Endodermal cell (in vitro differentiated cells): Measurements from ENCODE around the gene ZNF282. TPM values are rescaled to one million over a fixed set of nuclear protein-coding genes. Genes with fewer than 3 reads are reported as not detected.

Experiments
- DNase-seq: peaks from one replicate; pipeline ENCODE4 v3.0.0-alpha.2; 2017
- H3K27ac ChIP-seq: 2 replicates; pipeline ENCODE4 v1.5.1; 2013; ENCODE audit warnings: mild to moderate bottlenecking, low read depth, low read length, moderate library complexity
- H3K27me3 ChIP-seq: 2 replicates; pipeline ENCODE4 v1.6.1; 2013; ENCODE audit warnings: mild to moderate bottlenecking, low read length, moderate library complexity; ENCODE audit not compliant: insufficient read depth, control insufficient read depth, poor library complexity, severe bottlenecking
- H3K36me3 ChIP-seq: 2 replicates; pipeline ENCODE4 v1.7.0; 2013; ENCODE audit warnings: mild to moderate bottlenecking, low read length, moderate library complexity; ENCODE audit not compliant: control insufficient read depth, insufficient read depth
- H3K4me1 ChIP-seq: one replicate; pipeline ENCODE4 v1.7.0; 2013; ENCODE audit warnings: low read length; ENCODE audit not compliant: control insufficient read depth, insufficient read depth
- H3K4me3 ChIP-seq: 2 replicates; pipeline ENCODE4 v1.5.1; 2013; ENCODE audit warnings: mild to moderate bottlenecking, low read length, moderate library complexity
- H3K9ac ChIP-seq: 2 replicates; pipeline ENCODE4 v1.6.1; 2013; ENCODE audit warnings: mild to moderate bottlenecking, low read length, moderate library complexity; ENCODE audit not compliant: poor library complexity, severe bottlenecking; ENCODE audit errors: extremely low read depth
- H3K9me3 ChIP-seq: 2 replicates; pipeline ENCODE4 v1.6.1; 2013; ENCODE audit warnings: mild to moderate bottlenecking, low read length, moderate library complexity; ENCODE audit not compliant: control insufficient read depth
- H3K27ac Mint-ChIP-seq: 2 replicates; pipeline ENCODE4 v1.8.0; 2020; ENCODE audit warnings: mixed read lengths
- H3K27me3 Mint-ChIP-seq: 2 replicates; pipeline ENCODE4 v1.8.0; 2021; ENCODE audit warnings: mild to moderate bottlenecking, mixed read lengths; ENCODE audit not compliant: insufficient read depth
- H3K36me3 Mint-ChIP-seq: 2 replicates; pipeline ENCODE4 v1.8.0; 2020; ENCODE audit warnings: low read depth, mixed read lengths
- H3K4me1 Mint-ChIP-seq: 2 replicates; pipeline ENCODE4 v1.8.0; 2020; ENCODE audit warnings: mixed read lengths
- H3K4me3 Mint-ChIP-seq: 2 replicates; pipeline ENCODE4 v1.8.0; 2020; ENCODE audit warnings: mild to moderate bottlenecking, moderate library complexity, mixed read lengths
- H3K9me3 Mint-ChIP-seq: 2 replicates; pipeline ENCODE4 v1.8.0; 2020; ENCODE audit warnings: mild to moderate bottlenecking, mixed read lengths
- WGBS, 2 experiments: methylation state at CpG; one replicate each; pipeline versions ENCODE4 v1.1.5 to v1.1.7; 2013; ENCODE audit warnings: missing lambda C conversion rate in 2 of 2, mixed read lengths in 1 of 2; ENCODE audit not compliant: insufficient coverage in 1 of 2, insufficient read length in 1 of 2; 5-methylcytosine and 5-hydroxymethylcytosine counted together
- total RNA-seq, 2 donors: library from RNA; stranded (reverse); fragmentation: NEBNext Ultra II Directional in 1 of 2; extraction: Animal tissue kit (Norgen Biotek cat#: 25700) in 1 of 2; gene quantifications; 2 replicates in 1 of 2; 3 replicates in 1 of 2; pipeline ENCODE4 v1.2.1, GENCODE V29; 2021
- TF ChIP-seq, protein P1 (sequence below): fragments of 200-600 bp; sonication (generic); conservative IDR thresholded peaks from 2 replicates; pipeline ENCODE4 v1.5.0; 2021; ENCODE audit warnings: antibody characterized with exemption, mild to moderate bottlenecking

ZNF282 gene
- total RNA-seq, 2 donors from 2014 or later: 28.8 to 29.8 TPM

DNA sequence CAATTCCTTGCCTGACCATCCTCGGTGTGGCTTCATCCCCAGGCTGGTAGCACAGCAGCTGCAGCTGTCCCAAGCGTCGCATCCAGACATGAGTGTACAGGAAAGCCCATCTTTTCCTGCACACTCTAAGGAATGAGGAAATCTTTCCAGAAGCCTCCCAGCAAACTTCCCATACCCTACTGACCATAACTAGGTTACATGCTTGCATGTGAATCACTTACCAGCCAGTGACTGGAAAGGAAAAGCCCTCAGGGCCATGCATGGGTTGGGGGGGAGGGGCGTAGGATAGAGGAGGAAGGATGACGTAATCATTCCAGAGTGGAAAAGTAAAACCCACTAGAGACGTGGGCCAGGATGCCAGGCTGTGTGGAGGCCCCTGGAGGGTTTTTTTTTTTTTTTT, 25.2 kb downstream of the ZNF282 start:
- H3K9me3 ChIP-seq: no peaks in the 10 kb centered on the region
- H3K9me3 Mint-ChIP-seq: no peaks in the 10 kb centered on the region
- no peak overlapping the region for H3K27ac ChIP-seq
- TF ChIP-seq, protein P1, sequence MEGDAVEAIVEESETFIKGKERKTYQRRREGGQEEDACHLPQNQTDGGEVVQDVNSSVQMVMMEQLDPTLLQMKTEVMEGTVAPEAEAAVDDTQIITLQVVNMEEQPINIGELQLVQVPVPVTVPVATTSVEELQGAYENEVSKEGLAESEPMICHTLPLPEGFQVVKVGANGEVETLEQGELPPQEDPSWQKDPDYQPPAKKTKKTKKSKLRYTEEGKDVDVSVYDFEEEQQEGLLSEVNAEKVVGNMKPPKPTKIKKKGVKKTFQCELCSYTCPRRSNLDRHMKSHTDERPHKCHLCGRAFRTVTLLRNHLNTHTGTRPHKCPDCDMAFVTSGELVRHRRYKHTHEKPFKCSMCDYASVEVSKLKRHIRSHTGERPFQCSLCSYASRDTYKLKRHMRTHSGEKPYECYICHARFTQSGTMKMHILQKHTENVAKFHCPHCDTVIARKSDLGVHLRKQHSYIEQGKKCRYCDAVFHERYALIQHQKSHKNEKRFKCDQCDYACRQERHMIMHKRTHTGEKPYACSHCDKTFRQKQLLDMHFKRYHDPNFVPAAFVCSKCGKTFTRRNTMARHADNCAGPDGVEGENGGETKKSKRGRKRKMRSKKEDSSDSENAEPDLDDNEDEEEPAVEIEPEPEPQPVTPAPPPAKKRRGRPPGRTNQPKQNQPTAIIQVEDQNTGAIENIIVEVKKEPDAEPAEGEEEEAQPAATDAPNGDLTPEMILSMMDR: no peak
- no peak overlapping the region for H3K9ac ChIP-seq
- H3K36me3 Mint-ChIP-seq: peaks cover 76% of the 10 kb centered on the region
- H3K4me1 ChIP-seq: no peaks in the 10 kb centered on the region
- peaks cover 4% of the 10 kb centered on the region for H3K4me1 Mint-ChIP-seq
- H3K36me3 ChIP-seq: peaks cover 50% of the 10 kb centered on the region
- H3K4me3 ChIP-seq: no peak overlapping the region
- no peak overlapping the region for H3K4me3 Mint-ChIP-seq
- no peaks in the 10 kb centered on the region for H3K27me3 Mint-ChIP-seq
- H3K27me3 ChIP-seq: no peaks in the 10 kb centered on the region
- no peak for DNase-seq
- H3K27ac Mint-ChIP-seq: no peak overlapping the region
- 92 to 100% methylated on average over 3 to 6 of the region's 6 CpGs for WGBS, 2 experiments

DNA sequence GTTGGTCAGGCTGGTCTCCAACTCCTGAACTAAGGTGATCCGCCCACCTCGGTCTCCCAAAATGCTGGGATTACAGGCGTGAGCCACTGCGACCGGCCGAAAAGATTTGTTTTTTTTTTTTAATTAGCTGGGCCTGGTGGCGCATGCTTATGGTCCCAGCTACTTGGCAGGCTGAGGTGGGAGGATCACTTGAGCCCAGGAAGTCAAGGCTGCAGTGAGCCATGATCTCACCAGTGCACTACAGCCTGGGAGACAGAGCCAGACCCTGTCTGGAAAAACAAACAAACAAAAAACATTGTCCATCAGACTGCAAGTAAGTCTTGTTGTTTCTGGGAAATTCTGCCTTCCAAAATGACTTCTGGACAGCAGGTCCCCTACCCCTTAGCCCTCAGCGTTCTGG, 27.8 kb downstream of the ZNF282 start:
- H3K4me3 ChIP-seq: no peak overlapping the region
- Mint-ChIP-seq H3K27me3 (no peaks in the 10 kb centered on the region), H3K27ac (no peak overlapping the region), H3K4me1 (peaks cover 2% of the 10 kb centered on the region), H3K4me3 (no peak overlapping the region), H3K9me3 (no peaks in the 10 kb centered on the region), H3K36me3 (peaks cover 57% of the 10 kb centered on the region)
- H3K9ac ChIP-seq: no peak overlapping the region
- no peak for DNase-seq
- TF ChIP-seq, protein P1: no peak
- H3K27ac ChIP-seq: no peak overlapping the region
- H3K4me1 ChIP-seq: no peaks in the 10 kb centered on the region
- no peaks in the 10 kb centered on the region for H3K27me3 ChIP-seq
- H3K9me3 ChIP-seq: no peaks in the 10 kb centered on the region
- whole genome bisulfite sequencing, 2 experiments: 95 to 100% methylated on average over 7 to 8 of the region's 8 CpGs
- peaks cover 25% of the 10 kb centered on the region for H3K36me3 ChIP-seq

DNA sequence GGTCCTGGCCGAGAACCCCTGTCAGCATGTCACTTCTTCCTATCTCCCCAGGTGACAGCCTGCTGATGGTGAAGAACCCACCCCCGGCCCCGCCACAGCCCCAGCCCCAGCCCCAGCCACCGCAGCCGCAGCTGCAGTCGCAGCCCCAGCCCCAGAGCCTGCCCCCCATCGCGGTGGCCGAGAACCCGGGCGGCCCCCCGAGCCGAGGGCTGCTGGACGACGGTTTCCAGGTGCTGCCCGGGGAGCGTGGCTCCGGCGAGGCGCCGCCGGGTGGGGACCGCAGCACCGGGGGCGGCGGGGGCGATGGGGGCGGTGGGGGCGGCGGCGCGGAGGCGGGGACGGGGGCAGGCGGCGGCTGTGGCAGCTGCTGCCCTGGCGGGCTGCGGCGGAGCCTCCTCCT, 28.4 kb downstream of the ZNF282 start:
- Histone ChIP-seq H3K9ac (no peak overlapping the region), H3K36me3 (peaks cover 19% of the 10 kb centered on the region), H3K27ac (no peak overlapping the region), H3K9me3 (no peaks in the 10 kb centered on the region), H3K27me3 (no peaks in the 10 kb centered on the region), H3K4me3 (no peak overlapping the region), H3K4me1 (no peaks in the 10 kb centered on the region)
- Mint-ChIP-seq H3K36me3 (peaks cover 51% of the 10 kb centered on the region), H3K9me3 (no peaks in the 10 kb centered on the region), H3K4me3 (no peak overlapping the region), H3K27me3 (no peaks in the 10 kb centered on the region), H3K4me1 (no peaks in the 10 kb centered on the region), H3K27ac (no peak overlapping the region)
- TF ChIP-seq, protein P1: no peak
- WGBS, 2 experiments: 96 to 100% methylated on average over 3 to 35 of the region's 39 CpGs
- DNase-seq: no peak
